HFF-Myc (cell line): Measurements from ENCODE around the gene MLF2.

Source experiments
- DNase-seq: peaks from one replicate; pipeline ENCODE4 v3.0.0-alpha.2; 2011; ENCODE audit warnings: low read depth; ENCODE audit errors: extremely low read depth
- H3K4me3 ChIP-seq: replicated peaks from 2 replicates; pipeline ENCODE4 v1.5.1; 2011; ENCODE audit warnings: low read depth, mild to moderate bottlenecking, control low read depth, low read length
- TF ChIP-seq, protein P1 (sequence below): IDR thresholded peaks from 2 replicates; pipeline ENCODE4 v1.5.1; 2012; ENCODE audit warnings: mild to moderate bottlenecking, low read depth, low read length, control low read depth; ENCODE audit errors: missing control alignments

Gene MLF2

DNA sequence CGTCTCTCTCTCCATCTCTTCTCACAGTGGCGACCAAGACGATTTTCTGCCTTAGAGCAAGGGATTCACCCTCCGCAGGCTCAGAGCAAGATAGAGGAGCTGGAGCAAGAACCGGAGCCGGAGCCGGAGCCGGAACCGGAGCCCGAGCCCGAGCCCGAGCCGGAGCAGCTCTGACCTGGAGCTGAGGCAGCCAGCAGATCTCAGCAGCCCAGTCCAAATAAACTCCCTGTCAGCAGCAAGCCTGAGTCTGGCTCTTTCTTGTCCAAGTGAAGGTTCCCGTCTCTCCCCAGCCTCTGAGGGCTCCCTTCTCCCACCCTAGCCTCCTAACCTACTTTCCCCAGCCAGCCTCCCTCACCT, 25.3 kb upstream of the MLF2 start:
- DNase-seq = no peak
- peak overlapping the region; percentile 38 for H3K4me3 ChIP-seq
- TF ChIP-seq, protein P1, sequence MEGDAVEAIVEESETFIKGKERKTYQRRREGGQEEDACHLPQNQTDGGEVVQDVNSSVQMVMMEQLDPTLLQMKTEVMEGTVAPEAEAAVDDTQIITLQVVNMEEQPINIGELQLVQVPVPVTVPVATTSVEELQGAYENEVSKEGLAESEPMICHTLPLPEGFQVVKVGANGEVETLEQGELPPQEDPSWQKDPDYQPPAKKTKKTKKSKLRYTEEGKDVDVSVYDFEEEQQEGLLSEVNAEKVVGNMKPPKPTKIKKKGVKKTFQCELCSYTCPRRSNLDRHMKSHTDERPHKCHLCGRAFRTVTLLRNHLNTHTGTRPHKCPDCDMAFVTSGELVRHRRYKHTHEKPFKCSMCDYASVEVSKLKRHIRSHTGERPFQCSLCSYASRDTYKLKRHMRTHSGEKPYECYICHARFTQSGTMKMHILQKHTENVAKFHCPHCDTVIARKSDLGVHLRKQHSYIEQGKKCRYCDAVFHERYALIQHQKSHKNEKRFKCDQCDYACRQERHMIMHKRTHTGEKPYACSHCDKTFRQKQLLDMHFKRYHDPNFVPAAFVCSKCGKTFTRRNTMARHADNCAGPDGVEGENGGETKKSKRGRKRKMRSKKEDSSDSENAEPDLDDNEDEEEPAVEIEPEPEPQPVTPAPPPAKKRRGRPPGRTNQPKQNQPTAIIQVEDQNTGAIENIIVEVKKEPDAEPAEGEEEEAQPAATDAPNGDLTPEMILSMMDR = no peak

DNA sequence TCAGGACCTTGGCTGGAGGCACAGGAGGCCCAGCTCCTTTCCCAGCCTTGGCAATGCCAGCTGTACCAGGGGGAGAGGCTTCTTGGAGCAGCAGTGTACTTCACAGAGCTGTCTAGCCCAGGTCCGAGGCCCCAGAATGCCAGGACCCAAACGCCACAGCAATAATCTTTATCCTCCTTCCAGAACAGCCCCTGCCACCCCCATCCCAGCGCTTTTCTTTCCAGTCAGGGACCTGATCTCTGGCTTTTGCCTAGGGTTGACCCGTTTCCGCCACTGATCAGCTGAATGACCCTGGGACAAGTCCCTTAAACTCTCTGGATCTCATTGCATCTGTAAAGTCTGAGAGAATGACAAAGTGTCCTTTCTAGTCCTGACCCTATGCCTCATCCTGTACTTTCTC, 24.4 kb upstream of the MLF2 start:
- H3K4me3 ChIP-seq = no peak overlapping the region
- DNase-seq = no peak
- TF ChIP-seq, protein P1 = no peak

DNA sequence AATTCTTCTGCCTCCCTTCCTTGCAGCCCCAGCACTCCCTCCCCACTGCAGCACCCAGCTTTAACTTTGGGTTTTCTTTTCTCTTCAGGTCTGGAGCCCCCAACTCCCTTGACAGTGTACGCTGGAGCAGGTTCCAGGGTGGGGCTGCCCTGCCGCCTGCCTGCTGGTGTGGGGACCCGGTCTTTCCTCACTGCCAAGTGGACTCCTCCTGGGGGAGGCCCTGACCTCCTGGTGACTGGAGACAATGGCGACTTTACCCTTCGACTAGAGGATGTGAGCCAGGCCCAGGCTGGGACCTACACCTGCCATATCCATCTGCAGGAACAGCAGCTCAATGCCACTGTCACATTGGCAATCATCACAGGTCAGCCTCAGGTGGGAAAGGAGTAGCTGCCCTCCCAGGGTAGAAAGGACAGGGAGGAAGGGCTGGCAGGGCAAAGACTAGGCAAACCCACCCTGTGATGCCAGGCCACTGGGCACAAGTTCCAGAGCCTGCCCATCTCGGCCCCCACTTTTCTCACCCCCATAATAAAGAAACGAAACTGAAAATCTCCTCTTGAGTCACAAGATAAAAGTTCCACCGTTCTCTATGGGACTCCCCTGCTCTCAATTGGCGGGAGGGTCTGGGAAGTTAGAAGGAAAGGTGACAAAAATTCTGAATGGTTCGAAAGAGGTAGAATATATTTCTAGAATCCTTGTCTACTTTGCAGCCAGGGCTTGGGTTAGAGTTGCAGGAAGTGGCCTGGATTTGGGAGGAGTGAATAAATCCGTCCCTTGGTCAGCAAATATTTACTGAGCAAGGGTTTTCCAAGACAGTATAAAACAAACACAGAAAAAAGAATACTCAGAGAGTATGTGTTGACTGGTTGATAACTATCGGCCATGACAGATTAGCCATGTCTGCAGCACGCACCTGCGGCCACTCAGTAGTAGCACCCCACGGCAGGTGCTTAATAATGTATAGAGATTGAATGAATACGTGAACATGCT, 22.5 kb upstream of the MLF2 start:
- DNase-seq = no peak
- TF ChIP-seq, protein P1 = no peak
- H3K4me3 ChIP-seq = no peak overlapping the region

DNA sequence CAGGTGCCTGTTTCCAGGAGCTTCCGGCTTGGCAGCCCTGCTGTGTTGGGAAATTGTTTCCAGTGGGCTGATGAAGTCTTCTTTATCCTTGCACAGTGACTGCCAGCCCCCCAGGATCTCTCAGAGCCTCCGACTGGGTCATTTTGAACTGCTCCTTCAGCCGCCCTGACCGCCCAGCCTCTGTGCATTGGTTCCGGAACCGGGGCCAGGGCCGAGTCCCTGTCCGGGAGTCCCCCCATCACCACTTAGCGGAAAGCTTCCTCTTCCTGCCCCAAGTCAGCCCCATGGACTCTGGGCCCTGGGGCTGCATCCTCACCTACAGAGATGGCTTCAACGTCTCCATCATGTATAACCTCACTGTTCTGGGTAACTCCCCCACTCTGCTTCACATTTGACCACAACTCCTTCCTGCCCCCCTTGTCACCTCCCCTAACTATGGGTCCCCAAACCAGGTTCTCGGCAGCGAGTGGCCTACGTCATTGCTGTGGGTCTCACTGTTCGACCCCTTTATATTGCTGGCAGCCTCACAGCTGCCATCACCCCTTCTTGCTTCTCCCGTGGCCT, 21.6 kb upstream of the MLF2 start:
- no peak overlapping the region for H3K4me3 ChIP-seq
- TF ChIP-seq, protein P1 = no peak
- no peak for DNase-seq

- no peak for DNase-seq
- H3K4me3 ChIP-seq = no peak overlapping the region
- TF ChIP-seq, protein P1 = no peak
Measured at GRCh38 chr12:6773590-6774351, 20.8 kb upstream of the MLF2 start.

GRCh38 chr12:6772726-6773589, 20.0 kb upstream of the MLF2 start:
- no peak for DNase-seq
- TF ChIP-seq, protein P1 = no peak
- no peak overlapping the region for H3K4me3 ChIP-seq
